HG03354 (cell line): ENCODE measurements around the gene NUCB2.
"Not testable (repeated sequence)": the region's sequence is repeated elsewhere in the genome, so short reads cannot be mapped to it uniquely, and the experiment has no call there.

Experiments
- ATAC-seq: cut with Tn5 transposase; IDR thresholded peaks from one replicate; pipeline ENCODE4 v1.9.1; 2021; ENCODE audit warnings: mild to moderate bottlenecking; ENCODE audit not compliant: unreplicated experiment, poor library complexity, severe bottlenecking

The NUCB2 gene

DNA sequence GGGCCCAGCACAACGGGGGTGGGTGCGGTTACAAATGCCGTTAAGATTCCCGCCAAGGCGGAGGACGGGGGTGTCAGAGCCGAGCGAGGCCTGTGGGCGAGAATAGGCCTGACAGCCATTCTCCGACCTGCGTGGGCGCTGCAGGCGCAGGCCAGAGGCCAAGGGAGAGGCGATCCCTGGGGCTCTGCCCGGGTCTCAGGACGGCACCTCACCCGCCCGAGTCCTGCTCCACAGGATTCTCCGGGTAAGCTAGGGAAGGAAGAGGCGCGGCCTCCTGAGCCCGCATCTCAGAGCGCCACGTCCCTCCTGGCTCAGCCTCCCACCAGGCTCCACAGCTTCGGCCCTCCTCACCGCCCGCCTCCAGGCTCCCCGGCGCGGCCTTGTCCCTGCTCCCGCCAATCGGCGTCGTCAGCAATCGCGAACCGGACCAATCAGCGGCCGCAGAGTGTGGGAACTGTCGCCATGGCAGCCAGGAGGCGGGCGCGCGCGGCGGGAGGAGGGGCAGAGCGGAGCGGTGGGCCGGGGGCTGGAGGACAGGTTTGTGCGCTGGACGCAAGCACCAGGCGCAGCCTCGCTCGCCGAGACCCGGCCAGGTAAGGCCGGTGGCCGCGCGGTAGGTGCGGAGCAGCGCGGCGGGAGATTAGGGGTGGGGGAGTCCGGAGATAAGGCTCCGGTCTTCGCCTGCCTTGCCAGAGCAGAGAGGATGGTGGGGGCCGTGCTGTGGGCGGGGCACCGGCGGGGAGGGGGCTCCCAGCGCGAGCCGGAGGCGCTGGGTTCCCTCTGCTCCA, at the start of gene NUCB2:
TSS of gene NUCB2 (plus strand) at position 504 of the 788 bp plus-strand sequence. CDS start 18,585 bp downstream, outside the sequence.
- ATAC-seq: peak; percentile 98

DNA sequence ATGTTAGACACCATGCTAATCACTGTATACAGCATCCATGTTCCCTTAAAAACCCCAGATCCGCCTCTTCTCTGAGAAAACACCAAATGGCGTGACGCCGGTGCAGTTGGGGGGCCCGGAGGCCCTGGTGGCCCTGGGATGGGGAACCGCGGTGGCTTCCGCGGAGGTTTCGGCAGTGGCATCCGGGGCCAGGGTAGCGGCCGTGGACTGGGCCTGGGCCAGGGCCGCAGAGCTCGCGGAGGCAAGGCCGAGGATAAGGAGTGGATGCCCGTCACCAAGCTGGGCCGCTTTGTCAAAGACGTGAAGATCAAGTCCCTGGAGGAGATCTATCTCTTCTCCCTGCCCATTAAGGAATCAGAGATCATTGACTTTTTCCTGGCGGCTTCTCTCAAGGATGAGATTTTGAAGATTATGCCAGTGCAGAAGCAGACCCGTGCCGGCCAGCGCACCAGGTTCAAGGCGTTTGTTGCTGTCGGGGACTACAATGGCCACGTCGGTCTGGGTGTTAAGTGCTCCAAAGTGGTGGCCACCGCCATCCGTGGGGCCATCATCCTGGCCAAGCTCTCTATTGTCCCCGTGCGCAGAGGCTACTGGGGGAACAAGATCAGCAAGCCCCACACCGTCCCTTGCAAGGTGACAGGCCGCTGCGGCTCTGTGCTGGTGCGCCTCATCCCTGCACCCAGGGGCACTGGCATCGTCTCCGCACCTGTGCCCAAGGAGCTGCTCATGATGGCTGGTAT, 48.2 kb upstream of the NUCB2 start:
- ATAC-seq: not testable (repeated sequence)

DNA sequence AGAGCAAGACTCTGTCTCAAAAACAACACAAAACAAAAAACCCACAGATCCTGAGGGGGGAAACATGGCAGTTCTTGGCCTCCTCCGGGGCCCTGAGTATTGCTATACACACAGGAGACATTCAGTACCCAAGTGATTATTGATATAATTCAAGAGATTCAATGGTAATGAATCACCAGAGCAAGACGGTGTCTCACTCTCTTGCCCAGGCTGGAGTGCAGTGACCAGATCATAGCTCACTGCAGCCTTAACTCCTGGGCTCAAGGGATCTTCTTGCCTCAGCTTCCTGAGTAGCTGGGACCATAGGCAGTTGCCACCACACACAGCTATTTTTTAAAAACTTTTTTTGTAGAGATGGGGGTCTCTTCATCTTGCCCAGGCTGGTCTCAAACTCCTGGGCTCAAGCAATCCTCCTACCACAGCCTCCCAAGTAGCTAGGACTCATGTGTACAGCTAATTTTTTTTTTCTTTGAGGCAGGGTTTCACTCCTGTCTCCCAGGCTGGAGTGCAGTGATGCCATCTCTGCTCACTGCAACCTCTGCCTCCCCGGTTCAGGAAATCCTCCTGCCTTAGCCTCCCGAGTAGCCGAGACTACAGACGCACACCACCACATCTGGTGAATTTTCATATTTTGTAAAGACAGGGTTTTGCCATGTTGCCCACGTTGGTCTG, 46.9 kb upstream of the NUCB2 start:
- no peak for ATAC-seq

DNA sequence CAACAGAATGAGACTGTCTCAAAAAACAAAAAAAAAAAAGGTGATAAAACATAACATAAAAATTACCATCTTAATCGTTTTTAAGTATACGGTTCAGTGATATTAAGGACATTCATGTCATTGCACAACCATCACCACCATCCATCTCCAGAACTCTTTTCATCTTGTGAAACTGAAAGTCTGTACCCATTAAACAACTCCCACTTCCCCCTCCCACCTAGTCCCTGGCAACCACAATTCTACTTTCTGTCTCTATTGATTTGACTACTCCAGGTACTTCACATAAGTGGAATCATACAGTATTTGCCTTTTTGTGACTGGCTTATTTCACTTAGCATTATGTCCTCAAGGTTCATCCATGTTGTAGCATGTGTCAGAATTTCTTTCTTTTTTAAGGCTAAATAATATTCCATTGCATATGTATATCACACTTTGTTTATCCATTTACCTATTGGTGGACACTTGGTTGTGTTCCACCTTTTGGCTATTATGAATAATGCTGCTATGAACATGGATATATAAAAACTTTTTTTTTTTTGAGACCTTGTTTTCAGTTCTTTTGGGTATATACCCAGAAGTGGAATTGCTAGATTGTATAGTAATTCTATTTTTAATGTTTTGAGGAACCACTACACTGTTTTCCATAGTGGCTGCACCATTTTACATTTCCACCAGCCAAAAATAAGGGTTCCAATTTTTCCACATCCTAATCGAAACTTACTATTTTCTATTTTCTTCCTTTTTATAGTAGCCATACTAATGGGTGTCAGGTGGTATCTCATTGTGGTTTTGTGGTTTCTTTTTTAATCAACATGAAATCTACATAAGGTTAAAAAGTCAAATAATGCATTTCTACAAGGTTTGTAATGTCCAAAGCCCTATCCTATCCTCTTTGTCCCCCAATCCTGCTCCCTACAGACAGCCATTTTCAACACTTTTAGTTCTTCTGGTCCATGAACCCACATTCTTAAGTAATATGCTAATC, 45.4 kb upstream of the NUCB2 start:
- peak; percentile 97 for ATAC-seq

DNA sequence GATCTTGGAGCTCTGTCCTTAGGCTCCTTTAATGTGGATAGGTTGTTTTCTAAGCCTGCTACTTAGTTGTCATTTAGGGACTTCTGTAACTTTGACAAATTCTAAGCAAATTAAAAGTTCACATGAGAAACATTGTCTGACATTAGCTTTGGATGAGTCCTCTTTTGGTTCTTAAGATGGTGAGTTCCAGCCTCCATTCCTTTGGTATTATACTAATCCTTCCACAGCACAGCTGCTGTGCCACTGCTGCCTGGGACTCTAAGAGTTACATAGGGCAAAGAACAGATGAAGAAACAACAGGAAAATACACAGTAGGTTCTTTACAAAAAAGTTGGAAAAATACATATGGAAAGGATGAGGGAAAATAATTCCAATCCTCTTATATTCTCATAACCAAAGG, 43.4 kb upstream of the NUCB2 start:
- ATAC-seq: no peak

DNA sequence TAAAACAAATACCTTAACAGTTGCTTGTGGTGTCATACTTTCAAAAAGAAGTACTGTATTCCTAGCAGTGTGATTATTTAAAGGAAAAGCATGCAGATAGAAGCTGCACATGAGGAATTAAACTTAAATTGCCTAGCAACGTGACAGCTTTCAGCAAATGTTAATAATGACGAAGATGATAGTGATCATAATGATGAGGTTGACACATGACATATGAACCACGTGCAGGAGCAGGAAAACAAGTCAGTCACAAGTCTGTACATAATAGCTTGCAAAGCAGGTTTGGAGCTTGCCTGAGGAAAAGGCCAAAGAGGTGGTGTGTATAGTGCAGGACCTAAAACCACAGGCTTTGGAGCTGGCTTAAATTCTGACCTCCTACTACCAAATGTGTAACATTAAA, 38.2 kb upstream of the NUCB2 start:
- no peak for ATAC-seq

DNA sequence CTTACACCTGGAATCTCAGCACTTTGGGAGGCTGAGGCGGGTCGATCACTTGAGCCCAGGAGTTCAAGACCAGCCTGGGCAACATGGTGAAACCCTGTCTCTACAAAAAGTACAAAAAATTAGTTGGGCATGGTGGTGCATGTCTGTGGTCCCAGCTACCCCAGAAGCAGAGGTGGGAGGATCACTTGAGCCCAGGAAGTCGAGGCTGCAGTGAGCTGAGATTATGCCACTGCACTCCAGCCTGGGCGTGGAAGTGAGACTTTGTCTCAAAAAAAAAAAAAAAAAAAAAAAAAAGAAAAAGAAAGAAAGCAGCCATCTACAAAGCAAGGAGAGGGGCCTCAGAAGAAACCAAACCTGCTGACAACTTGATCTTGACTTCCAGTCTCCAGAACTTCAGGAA, 36.6 kb upstream of the NUCB2 start:
- not testable (repeated sequence) for ATAC-seq

DNA sequence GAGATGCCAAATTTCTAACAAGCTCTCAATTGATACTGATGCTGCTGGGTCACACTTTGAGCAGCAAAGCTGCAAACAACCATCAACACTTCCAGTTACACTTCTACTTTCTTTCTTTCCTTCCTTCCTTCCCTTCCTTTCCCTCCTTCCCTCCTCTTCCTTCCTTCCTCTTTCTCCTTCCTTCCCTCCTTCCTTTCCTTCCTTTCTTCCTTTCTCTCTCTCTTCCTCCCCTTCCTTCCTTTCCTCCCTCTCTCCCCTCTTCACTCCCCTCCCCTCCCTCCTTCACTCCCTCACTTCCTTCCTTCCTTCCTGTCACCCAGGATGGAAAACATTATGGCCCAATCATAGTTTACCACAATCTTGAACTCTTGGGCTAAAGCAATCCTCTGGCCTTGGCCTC, 35.8 kb upstream of the NUCB2 start:
- no peak for ATAC-seq

DNA sequence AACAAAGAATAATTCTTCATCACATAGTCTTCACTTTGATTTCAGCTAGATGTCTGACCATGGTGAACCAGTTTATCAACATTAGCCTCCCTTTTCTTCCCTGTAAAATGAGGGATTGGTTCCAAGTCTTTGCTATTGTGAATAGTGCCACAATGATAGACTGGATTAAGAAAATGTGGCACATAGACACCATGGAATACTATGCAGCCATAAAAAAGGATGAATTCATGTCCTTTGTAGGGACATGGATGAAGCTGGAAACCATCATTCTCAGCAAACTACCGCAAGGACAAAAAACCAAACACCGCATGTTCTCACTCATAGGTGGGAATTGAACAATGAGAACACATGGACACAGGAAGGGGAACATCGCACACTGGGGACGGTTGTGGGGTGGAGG, 33.6 kb upstream of the NUCB2 start:
- ATAC-seq: not testable (repeated sequence)

DNA sequence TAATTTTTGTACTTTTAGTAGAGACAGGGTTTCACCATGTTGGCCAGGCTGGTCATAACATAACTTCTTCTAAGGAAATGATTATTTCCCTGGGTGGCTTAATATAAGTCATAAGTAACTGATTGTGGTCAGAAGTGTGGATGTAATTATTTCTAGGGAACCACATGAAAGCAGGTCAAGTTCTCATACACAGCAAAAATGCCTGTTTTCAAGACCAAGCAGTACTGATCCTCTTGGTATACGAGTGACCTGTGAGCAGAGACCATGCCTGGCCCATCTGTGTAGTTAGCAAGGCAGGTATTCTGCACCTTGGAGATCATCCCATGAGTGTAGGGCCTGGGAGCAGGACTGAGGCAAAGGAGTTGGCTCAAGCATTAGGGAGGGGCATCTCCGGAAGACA, 32.5 kb upstream of the NUCB2 start:
- peak; percentile 95 for ATAC-seq

DNA sequence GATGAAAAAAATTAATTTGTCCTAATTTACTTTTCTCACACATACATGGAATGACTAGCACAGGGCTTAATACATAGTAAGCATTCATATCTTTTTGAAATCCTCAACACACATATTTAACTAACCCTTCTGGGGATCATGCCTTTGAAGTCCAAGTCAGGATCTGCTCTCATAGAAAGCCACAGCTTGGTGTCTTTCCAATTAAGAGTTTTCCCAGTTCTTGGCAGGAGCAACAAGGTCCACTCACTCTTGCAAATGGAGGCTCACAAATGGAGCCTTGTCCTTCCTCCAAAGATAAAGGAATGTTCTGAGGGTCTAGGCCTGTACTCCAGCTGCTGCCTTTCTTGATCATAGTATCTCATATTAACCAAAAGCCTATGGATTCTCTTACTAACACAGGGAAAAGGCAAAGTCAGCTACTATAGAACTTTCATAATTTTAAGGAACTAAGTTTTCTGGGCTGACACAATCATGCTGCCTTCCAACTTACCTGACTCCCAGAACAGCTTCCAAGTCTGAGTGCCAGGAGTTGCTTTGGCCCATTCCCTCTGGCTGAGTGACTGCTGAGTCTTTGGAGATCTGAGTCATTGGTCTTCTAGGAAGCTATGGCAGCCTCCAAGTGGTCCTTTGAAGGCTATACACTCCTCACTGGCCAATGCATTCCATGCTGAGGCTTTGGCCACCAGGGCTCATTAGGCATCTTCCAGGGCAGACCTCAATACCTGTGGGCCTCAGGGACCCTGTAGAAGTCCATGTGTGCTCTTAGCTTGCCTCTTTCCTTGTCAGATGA, 25.8 kb upstream of the NUCB2 start:
- no peak for ATAC-seq

DNA sequence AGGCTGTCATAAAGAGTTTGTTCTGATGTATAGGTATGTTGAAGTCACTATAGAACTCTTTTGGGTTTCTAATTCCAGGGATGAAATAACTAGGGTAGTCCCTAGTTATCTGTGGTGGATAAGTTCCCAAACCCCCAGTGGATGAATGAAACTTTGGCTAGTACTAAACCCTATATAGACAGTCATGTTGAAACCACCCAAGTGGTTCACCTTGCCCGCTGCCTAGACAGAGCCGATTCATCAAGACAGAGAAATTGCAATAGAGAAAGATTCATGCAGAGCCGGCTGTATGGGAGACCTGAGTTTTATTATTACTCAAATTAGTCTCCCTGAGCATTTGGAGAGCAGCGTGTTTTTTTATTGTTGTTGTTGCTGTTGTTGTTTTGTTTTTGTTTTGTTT, 23.8 kb upstream of the NUCB2 start:
- no peak for ATAC-seq

DNA sequence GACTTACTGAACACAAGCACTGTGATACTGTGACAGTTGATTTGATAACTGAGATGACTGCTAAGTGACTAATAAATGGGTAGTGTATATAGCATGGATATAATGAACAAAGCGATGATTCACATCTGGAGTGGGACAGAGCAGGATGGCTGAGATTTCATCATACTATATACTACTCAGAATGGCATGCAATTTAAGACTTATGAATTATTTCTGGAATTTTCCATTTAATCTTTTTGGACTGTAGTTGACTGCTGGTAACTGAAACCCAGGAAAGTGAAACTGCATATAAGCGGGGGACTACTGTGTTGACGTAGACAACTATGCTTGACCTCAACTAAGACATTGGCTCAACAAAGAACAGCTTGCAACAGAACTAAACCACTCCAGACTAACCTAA, 20.0 kb upstream of the NUCB2 start:
- no peak for ATAC-seq

DNA sequence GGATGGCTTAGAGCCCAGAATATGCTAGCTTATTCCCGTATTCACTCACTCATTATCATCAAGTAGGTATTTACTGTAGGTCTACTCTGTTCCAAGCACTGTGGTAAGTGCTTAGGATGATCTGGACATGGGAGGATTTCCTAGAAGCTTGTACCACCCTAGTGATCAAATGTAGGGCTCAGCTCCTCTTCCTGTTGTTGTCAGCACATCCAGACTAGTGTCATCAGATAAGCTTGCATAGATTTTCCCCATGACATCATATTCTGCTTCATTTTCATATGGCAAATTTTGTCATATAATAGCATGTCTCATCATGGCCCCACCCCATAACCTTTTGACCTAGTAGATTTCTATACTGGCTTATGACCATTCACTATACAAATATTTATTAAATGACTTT, 19.3 kb upstream of the NUCB2 start:
- no peak for ATAC-seq

DNA sequence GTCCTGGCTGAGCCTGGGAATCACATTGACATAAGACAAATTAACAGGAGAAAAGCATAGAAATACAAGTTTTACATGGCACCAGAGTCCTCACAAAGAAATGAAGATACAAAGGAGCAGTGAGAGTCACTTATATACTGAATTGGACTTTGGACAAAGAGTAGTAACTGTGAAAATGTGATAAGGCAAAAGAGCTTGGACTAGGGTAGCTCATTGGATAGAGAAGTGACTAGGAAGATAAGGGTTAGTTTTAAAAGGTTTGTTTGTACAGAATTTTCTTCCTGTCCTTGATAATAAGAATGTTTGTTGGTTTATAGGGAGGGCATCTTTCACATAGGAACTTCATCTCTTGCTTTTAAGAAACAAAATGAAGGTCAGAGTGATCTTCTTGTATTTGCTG, 17.9 kb upstream of the NUCB2 start:
- ATAC-seq: no peak

DNA sequence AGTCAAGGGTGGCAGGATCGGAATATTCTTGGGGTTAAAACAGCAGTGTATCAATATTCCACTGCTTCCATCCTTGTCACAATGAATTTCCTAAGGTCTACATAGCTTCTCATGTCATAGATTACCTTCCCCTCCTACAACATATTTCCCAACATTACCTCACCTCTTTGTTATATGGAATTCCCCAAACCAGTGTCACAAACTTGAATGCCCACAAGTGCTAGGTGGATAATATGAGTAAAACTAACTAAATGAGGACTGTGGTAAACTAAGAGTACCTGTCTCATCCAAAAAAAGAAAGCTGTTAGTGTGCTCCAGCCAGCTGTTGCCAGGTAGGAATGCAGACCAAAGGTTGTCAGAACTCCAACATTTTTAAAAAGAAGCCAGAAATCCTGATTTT, 17.0 kb upstream of the NUCB2 start:
- ATAC-seq: no peak

DNA sequence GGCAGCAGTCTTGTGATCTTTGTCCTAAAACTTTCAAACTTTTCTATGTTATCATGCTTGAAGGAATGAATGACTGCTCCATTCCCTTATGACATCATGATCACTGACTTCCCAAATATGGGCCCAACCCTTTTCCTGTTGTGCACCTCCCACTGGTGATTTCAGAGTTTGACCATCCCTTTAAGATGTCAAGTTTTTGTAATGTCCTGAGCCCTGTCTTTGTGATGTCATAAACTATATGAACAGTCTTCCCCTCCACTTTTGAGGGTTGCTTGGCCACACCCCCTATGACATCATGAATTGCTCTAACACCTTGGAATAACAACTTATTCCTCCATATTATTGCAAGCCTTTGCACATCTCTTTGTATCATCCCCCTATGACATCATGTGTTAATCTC, 16.5 kb upstream of the NUCB2 start:
- no peak for ATAC-seq

DNA sequence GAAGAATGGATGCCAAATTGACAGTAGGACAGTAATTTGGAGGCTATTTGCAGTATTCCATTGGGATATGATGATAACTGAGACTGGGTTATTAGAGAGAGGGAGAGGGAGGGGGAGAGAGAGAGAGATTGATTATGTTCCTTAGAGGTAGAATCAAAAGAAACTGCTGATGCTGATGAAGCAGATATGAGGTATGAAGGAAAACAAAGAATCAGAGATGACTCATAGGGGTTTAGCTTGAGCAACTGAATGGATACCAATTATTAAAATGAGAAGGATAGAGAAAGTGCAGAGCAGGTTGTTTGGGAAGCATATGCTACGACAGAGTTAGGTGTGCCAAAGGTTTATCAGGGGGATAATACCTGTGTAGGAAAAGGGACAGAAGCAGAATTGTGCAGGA, 12.8 kb upstream of the NUCB2 start:
- no peak for ATAC-seq

DNA sequence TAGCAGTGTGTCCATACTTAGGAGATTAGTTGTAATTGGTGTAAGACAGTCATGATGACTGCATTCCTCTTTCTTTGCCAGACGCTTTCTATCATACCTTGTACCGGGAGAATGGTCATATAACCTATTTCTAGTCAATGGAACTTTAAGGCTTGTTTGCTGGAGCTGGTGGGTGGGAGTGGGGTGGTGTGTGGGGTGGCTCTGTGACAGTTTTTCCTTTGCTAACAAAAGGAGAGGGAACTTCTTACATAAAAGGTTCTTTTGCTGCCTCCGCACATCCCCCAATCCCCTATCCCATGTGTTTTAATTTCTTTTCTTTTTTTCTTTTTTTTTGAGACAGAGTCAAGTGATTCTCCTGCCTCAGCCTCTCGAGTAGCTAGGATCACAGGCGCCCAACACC, 9.8 kb upstream of the NUCB2 start:
- no peak for ATAC-seq
